ENCODE results near the gene TMC1. TPM values are rescaled to one million over a fixed set of nuclear protein-coding genes. Genes with fewer than 3 reads are reported as not detected.
"Not testable (repeated sequence)": the region's sequence is repeated elsewhere in the genome, so short reads cannot be mapped to it uniquely, and the experiment has no call there.

Gene TMC1
- total RNA-seq, 2 donors from 2014 or later: 0.29 to 0.42 TPM

DNA sequence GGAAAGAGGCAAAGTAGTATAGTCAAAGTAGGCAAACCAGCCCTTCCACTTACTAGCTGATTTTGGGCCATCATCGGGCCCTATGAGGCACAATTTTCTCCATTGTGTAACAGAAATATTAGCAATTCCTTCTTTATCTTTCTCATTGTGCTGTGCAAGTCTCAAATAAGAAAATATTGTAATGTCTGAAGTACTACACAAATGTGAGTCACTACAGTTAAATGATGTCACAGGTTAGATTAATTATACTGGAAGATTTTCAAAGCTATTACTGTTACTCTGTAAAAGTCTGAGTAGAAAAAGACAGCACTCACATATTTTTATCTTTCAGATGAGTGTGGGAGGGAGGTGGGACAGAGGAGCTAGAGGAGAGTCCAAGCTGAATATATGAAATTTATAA is 12.4 kb upstream of the TMC1 start:
- intact Hi-C loops (cut with DNase I): no loop called here
- H3K4me3 ChIP-seq: no peak overlapping the region
- no peaks in the 10 kb centered on the region for H3K4me1 ChIP-seq
- H3K27ac ChIP-seq: no peak overlapping the region
- TF ChIP-seq CTCF (IDR thresholded peaks at IDR 0.05): no peak
- no peaks in the 10 kb centered on the region for H3K36me3 ChIP-seq
- no peaks in the 10 kb centered on the region for H3K9me3 ChIP-seq
- DNase-seq: no peak
- H3K9ac ChIP-seq (ENCODE audit: low read depth in 2 of 2, low read length in 2 of 2): no peak overlapping the region
- H3K27me3 ChIP-seq: no peaks in the 10 kb centered on the region

DNA sequence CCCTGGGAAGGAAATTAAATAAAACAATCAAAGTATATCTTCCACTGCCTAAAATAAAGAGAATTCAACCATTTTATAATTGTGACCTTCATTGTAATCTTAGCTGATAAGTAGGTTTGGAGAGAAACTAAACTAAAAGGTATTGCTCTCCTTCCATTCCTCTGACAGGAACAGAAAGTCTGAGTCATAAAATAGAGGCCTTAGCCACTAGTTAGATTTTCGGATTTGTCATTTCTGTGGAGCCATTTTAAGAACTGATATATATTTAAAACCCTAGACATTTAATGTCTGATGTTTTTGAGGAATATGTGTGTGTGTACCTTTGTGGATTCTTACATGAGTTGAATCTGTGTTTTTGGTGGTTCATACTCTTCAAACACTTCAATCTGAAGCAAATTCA is 11.8 kb upstream of the TMC1 start:
- H3K27ac ChIP-seq: no peak overlapping the region
- DNase-seq: no peak
- H3K9ac ChIP-seq (ENCODE audit: low read depth in 2 of 2, low read length in 2 of 2): no peak overlapping the region
- H3K36me3 ChIP-seq: no peaks in the 10 kb centered on the region
- no peak overlapping the region for H3K4me3 ChIP-seq
- H3K27me3 ChIP-seq: no peaks in the 10 kb centered on the region
- TF ChIP-seq CTCF (IDR thresholded peaks at IDR 0.05): no peak
- H3K4me1 ChIP-seq: no peaks in the 10 kb centered on the region
- no peaks in the 10 kb centered on the region for H3K9me3 ChIP-seq
- intact Hi-C loops (cut with DNase I): no loop called here

- not testable (repeated sequence) for H3K9ac ChIP-seq (ENCODE audit: low read depth in 2 of 2, low read length in 2 of 2); DNase-seq; H3K4me3 ChIP-seq; H3K4me1 ChIP-seq; H3K27me3 ChIP-seq; H3K27ac ChIP-seq; H3K36me3 ChIP-seq; H3K9me3 ChIP-seq
- intact Hi-C loops (cut with DNase I): loop anchor here (5.0 to 10.0 kb wide), 2 partner anchors 54 to 81 kb away; no protein-coding TSS in a partner anchor
These were observed 397 bp upstream of the TMC1 start for GRCh38 chr9:72521011-72521410.

- H3K27ac ChIP-seq: peak overlapping the region; percentile 49
- H3K27me3 ChIP-seq: no peaks in the 10 kb centered on the region
- peaks cover 7% of the 10 kb centered on the region for H3K4me1 ChIP-seq
- no peaks in the 10 kb centered on the region for H3K9me3 ChIP-seq
- no peak overlapping the region for H3K9ac ChIP-seq (ENCODE audit: low read depth in 2 of 2, low read length in 2 of 2)
- no peak overlapping the region for H3K4me3 ChIP-seq
- TF ChIP-seq CTCF (IDR thresholded peaks at IDR 0.05): no peak
- DNase-seq: peak; percentile 63
- H3K36me3 ChIP-seq: no peaks in the 10 kb centered on the region
- intact Hi-C loops (cut with DNase I): loop anchor here (5.0 to 10.0 kb wide), 2 partner anchors 50 to 77 kb away; no protein-coding TSS in a partner anchor
These were observed 3.6 kb downstream of the TMC1 start for GRCh38 chr9:72524820-72525540.

GRCh38 chr9:72526901-72527800 is 5.7 kb downstream of the TMC1 start:
- Histone ChIP-seq H3K9ac (ENCODE audit: low read depth in 2 of 2, low read length in 2 of 2) (peak overlapping the region; percentile 19 to 66), H3K4me1 (peaks cover 7% of the 10 kb centered on the region), H3K36me3 (no peaks in the 10 kb centered on the region), H3K9me3 (no peaks in the 10 kb centered on the region), H3K27me3 (no peaks in the 10 kb centered on the region), H3K4me3 (peak overlapping the region; percentile 14), H3K27ac (peak overlapping the region; percentile 55)
- intact Hi-C loops (cut with DNase I): loop anchor here (10.0 kb wide), 1 partner anchor 48 kb away; no protein-coding TSS in a partner anchor
- TF ChIP-seq CTCF (IDR thresholded peaks at IDR 0.05): no peak
- peak; percentile 61 for DNase-seq
